Peyer's patch (tissue), 4 donors: ENCODE data around the gene SKIC8. TPM values are rescaled to one million over a fixed set of nuclear protein-coding genes. Genes with fewer than 3 reads are reported as not detected.

ENCODE experiments used
- DNase-seq, 3 donors: peaks; one replicate each; pipeline ENCODE4 v3.0.0-alpha.2; 2017 to 2019
- H3K27ac ChIP-seq, 4 donors: fragments of 200-600 bp; sonication (generic); one replicate each; pipeline ENCODE4 v1.5.1; 2016 to 2019
- H3K27me3 ChIP-seq, 2 donors: fragments of 200-600 bp; sonication (generic); one replicate each; pipeline ENCODE4 v1.5.1; 2019
- H3K36me3 ChIP-seq, 3 donors: fragments of 200-600 bp; sonication (generic); one replicate each; pipeline ENCODE4 v1.5.1; 2016 to 2019
- H3K4me1 ChIP-seq, 4 donors: fragments of 200-600 bp; sonication (generic); one replicate each; pipeline ENCODE4 v1.5.1; 2016 to 2019
- H3K4me3 ChIP-seq, 4 donors: fragments of 200-600 bp; sonication (generic); 1 replicate in 3 of 4; 2 replicates in 1 of 4; pipeline ENCODE4 v1.5.1; 2016 to 2019; ENCODE audit warnings: mild to moderate bottlenecking in 1 of 4
- H3K9me3 ChIP-seq, 4 donors: fragments of 200-600 bp; sonication (generic); one replicate each; pipeline ENCODE4 v1.5.1; 2016 to 2019; ENCODE audit warnings: mild to moderate bottlenecking in 1 of 4
- POLR2A ChIP-seq, 2 donors: fragments of 450-650 bp; IDR thresholded peaks; one replicate each; pipeline ENCODE4 v1.5.1; 2017; ENCODE audit warnings: antibody characterized with exemption in 2 of 2, mild to moderate bottlenecking in 2 of 2, moderate library complexity in 2 of 2
- total RNA-seq, 4 donors: library from RNA; depleted of rRNA; stranded (reverse); fragments of >200 nt; gene quantifications; one replicate each; pipeline ENCODE4 v1.1.0, GENCODE V29; 2016
- TF ChIP-seq, protein P1 (sequence below), 6 experiments: fragments of 450-650 bp in 4 of 6; fragments of 200-600 bp in 2 of 6; sonication (generic) in 1 of 6; IDR thresholded peaks; one replicate each; pipeline ENCODE4 v1.5.1; 2017 to 2019; ENCODE audit warnings: antibody characterized with exemption in 6 of 6, mild to moderate bottlenecking in 3 of 6, moderate library complexity in 1 of 6

Gene SKIC8
- total RNA-seq, 4 donors from 2014 or later, result 23.7 to 46.2 (median 43.7) TPM

DNA sequence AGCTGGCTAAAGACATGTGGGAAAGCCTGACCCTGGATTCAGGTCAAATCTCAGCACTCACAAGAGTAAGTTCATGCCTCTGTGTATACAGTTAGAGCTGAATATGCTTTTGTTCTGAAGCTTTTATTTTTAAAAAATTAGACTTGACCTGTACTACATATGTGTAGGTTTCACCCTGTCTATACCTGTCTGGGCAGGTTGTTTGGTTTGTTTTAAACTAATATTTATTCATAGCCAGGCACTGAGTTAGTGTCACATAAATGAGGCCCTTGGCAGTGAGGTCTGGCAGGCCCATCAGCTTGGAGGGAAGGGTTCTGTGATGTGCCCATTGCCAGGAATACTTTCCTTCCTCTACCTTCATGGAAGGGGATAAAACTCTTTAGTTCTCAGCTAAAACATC is 33.2 kb downstream of the SKIC8 start:
- Histone ChIP-seq H3K36me3 (peaks cover 0 to 7% (median 0%) of the 10 kb centered on the region in 3 donors), H3K9me3 (no peaks in the 10 kb centered on the region), H3K4me1 (peaks cover 0 to 14% (median 4%) of the 10 kb centered on the region in 4 donors), H3K27ac (peak overlapping the region in 1 of 4 donors; percentile 21), H3K27me3 (no peaks in the 10 kb centered on the region), H3K4me3 (no peak overlapping the region)
- no peak for DNase-seq
- no peak for TF ChIP-seq POLR2A (IDR thresholded peaks at IDR 0.05)
- TF ChIP-seq, protein P1, sequence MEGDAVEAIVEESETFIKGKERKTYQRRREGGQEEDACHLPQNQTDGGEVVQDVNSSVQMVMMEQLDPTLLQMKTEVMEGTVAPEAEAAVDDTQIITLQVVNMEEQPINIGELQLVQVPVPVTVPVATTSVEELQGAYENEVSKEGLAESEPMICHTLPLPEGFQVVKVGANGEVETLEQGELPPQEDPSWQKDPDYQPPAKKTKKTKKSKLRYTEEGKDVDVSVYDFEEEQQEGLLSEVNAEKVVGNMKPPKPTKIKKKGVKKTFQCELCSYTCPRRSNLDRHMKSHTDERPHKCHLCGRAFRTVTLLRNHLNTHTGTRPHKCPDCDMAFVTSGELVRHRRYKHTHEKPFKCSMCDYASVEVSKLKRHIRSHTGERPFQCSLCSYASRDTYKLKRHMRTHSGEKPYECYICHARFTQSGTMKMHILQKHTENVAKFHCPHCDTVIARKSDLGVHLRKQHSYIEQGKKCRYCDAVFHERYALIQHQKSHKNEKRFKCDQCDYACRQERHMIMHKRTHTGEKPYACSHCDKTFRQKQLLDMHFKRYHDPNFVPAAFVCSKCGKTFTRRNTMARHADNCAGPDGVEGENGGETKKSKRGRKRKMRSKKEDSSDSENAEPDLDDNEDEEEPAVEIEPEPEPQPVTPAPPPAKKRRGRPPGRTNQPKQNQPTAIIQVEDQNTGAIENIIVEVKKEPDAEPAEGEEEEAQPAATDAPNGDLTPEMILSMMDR (IDR thresholded peaks at IDR 0.05), result no peak

DNA sequence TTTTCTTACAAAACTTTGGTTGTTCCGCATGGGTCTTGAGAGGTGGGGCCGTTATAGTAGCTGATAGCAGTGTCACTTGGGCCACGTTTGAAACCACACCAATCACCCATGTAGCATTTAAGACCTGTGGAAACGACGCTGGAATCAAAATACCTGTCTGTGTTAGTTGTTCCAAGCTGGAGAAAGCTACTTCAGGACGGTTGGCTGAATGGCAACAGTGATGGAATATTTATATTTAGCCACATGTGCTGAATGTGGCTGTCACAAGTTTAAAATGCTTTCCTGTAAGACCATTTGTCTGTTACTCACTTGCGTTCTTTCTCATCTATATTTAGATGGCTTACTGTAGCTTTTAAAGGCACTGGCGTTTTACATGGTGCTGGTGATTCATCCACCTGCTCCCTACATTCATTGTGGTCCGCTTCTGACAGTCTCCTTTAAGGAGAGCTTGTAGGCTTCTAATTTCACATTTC is 33.6 kb downstream of the SKIC8 start:
- no peak for TF ChIP-seq POLR2A (IDR thresholded peaks at IDR 0.05)
- TF ChIP-seq, protein P1 (IDR thresholded peaks at IDR 0.05), result no peak
- Histone ChIP-seq H3K27ac (peak overlapping the region in 1 of 4 donors; percentile 82), H3K4me1 (peaks cover 0 to 14% (median 4%) of the 10 kb centered on the region in 4 donors), H3K27me3 (no peaks in the 10 kb centered on the region), H3K36me3 (peaks cover 0 to 3% (median 0%) of the 10 kb centered on the region in 3 donors), H3K9me3 (no peaks in the 10 kb centered on the region), H3K4me3 (no peak overlapping the region)
- no peak for DNase-seq

DNA sequence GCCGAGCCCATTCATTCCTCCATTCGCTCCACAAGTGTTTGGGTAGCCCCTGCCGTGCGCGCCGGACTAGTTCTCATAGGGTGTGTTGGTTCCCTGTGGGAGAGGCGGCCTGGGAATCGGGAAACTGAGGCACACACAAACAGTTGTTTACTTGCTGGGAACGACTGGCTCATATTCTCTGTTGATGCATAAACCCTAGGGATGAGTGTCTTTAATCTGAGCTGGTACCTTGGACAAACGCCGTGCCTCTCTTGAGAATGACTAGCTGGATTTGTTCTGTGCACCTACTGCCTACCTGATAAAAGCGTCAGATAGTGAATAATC is 34.3 kb downstream of the SKIC8 start:
- TF ChIP-seq POLR2A (IDR thresholded peaks at IDR 0.05), result no peak
- TF ChIP-seq, protein P1 (IDR thresholded peaks at IDR 0.05), result no peak
- no peak for DNase-seq
- Histone ChIP-seq H3K27ac (peak overlapping the region; percentile 44 to 86 (median 78)), H3K9me3 (no peaks in the 10 kb centered on the region), H3K4me3 (peak overlapping the region; percentile 61 to 72 (median 62)), H3K4me1 (peaks cover 0 to 14% (median 4%) of the 10 kb centered on the region in 4 donors), H3K36me3 (no peaks in the 10 kb centered on the region), H3K27me3 (no peaks in the 10 kb centered on the region)

DNA sequence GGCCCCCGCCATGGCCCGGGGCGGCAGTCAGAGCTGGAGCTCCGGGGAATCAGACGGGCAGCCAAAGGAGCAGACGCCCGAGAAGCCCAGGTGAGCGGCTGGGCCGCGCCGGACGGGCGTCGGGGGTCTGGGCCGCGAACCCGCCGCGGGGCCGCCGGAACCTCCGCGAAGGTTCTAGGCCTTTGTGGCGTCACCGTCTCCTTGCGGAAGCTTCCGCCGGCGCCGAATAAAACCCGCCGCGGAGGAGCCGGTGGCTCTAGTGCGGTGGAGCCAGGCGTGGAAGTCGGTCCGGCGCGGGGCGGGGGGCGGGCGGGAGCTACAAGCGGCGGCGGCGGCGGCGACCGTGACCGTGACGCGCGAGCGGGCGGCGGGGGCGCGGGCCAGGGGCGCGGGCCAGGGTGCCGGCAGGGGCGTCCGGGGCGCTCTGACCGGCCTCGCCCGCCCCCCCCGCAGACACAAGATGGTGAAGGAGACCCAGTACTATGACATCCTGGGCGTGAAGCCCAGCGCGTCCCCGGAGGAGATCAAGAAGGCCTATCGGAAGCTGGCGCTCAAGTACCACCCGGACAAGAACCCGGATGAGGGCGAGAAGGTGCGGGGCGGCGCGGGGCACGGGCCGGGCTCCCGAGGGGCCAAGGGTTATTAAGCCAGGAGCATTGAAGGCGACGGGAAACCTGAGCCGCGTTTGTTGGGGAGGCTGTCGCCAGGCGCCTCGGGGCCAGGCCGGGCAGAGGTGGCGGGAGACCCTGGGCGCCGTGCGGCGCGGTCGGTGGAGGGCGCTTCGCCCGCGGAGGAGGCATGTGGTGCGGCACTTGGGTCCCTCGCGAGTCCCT is 34.9 kb downstream of the SKIC8 start, which contains the start of gene DNAJA4:
Gene DNAJA4, plus strand, starts transcription at position 259 of the 833 bp plus-strand sequence. Its CDS starts 202 bp downstream, at position 461.
- peak; percentile 53 to 80 (median 77) for DNase-seq
- Histone ChIP-seq H3K27me3 (no peaks in the 10 kb centered on the region), H3K9me3 (no peaks in the 10 kb centered on the region), H3K36me3 (no peaks in the 10 kb centered on the region), H3K4me3 (peak within 1 kb of the TSS; percentile 61 to 72 (median 62)), H3K27ac (peak within 1 kb of the TSS; percentile 44 to 86 (median 78)), H3K4me1 (peaks cover 0 to 14% (median 4%) of the 10 kb centered on the region in 4 donors)
- peak in 1 of 2 donors; percentile 15 for TF ChIP-seq POLR2A (IDR thresholded peaks at IDR 0.05)
- TF ChIP-seq, protein P1 (IDR thresholded peaks at IDR 0.05), result peak in 1 of 6 experiments; percentile 10

DNA sequence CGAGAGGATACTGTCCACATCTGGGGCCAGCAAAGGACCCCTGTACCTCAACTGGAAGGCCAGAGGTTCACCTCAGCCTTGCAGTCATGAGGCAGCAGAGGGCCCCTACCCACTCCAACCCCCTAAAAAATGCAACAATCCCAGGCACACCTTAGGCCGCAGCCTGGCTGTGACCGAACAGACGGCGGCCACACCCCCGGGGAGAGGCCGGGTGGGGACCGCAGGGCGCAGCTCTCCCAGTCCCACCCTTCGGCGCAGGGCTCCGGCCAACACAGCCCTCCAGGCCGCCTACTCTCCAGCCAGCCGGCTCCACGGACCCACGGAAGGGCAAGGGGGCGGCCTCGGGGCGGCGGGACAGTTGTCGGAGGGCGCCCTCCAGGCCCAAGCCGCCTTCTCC is 35.5 kb downstream of the SKIC8 start:
- no peaks in the 10 kb centered on the region for H3K27me3 ChIP-seq
- H3K4me1 ChIP-seq, result peaks cover 0 to 14% (median 4%) of the 10 kb centered on the region in 4 donors
- no peak for TF ChIP-seq POLR2A (IDR thresholded peaks at IDR 0.05)
- TF ChIP-seq, protein P1 (IDR thresholded peaks at IDR 0.05), result no peak
- peak in 1 of 3 donors; percentile 70 for DNase-seq
- H3K36me3 ChIP-seq, result no peaks in the 10 kb centered on the region
- H3K27ac ChIP-seq, result peak overlapping the region; percentile 44 to 86 (median 78)
- no peaks in the 10 kb centered on the region for H3K9me3 ChIP-seq
- peak overlapping the region; percentile 61 to 72 (median 62) for H3K4me3 ChIP-seq
